Stimulated activated CD4-positive, alpha-beta T cell treated with anti-CD3 and anti-CD28 coated beads, Interleukin-2, amount 100 ng/mL, for 24 hours (primary cell): ENCODE measurements around the gene KCNQ4.

ENCODE experiments used
- DNase-seq, 2 donors: peaks; one replicate each; pipeline ENCODE4 v3.0.0-alpha.2; 2020

Gene KCNQ4

GRCh38 chr1:40777224-40777970 is 6.2 kb upstream of the KCNQ4 start:
- no peak for DNase-seq

GRCh38 chr1:40780678-40781607 is 2.6 kb upstream of the KCNQ4 start:
- no peak for DNase-seq

GRCh38 chr1:40781608-40781971 is 2.0 kb upstream of the KCNQ4 start:
- DNase-seq, result no peak

- DNase-seq, result no peak
Measured at GRCh38 chr1:40782371-40782956, 1.1 kb upstream of the KCNQ4 start.

- DNase-seq, result no peak
Measured at GRCh38 chr1:40784141-40784770, 669 bp downstream of the KCNQ4 start.

- DNase-seq, result no peak
Measured at GRCh38 chr1:40784771-40785151, 1.2 kb downstream of the KCNQ4 start.

GRCh38 chr1:40785446-40785845 is 1.9 kb downstream of the KCNQ4 start:
- DNase-seq, result no peak

GRCh38 chr1:40786171-40786994 is 2.8 kb downstream of the KCNQ4 start:
- no peak for DNase-seq

GRCh38 chr1:40786995-40787705 is 3.6 kb downstream of the KCNQ4 start:
- no peak for DNase-seq

- DNase-seq, result no peak
Measured at GRCh38 chr1:40787737-40788560, 4.4 kb downstream of the KCNQ4 start.

- DNase-seq, result no peak
Measured at GRCh38 chr1:40788561-40789341, 5.2 kb downstream of the KCNQ4 start.

GRCh38 chr1:40789342-40789598 is 5.7 kb downstream of the KCNQ4 start:
- no peak for DNase-seq

- no peak for DNase-seq
Measured at GRCh38 chr1:40789661-40790430, 6.3 kb downstream of the KCNQ4 start.

- no peak for DNase-seq
Measured at GRCh38 chr1:40792036-40792435, 8.4 kb downstream of the KCNQ4 start.

GRCh38 chr1:40793617-40794016 is 10.0 kb downstream of the KCNQ4 start:
- no peak for DNase-seq

GRCh38 chr1:40794048-40794447 is 10.5 kb downstream of the KCNQ4 start:
- no peak for DNase-seq

- peak in 1 of 2 donors; percentile 21 for DNase-seq
Measured at GRCh38 chr1:40794974-40795715, 11.6 kb downstream of the KCNQ4 start.

- DNase-seq, result no peak
Measured at GRCh38 chr1:40795811-40796586, 12.4 kb downstream of the KCNQ4 start.
